Spinal cord (tissue), 4 donors: ENCODE results near the gene CLEC16A. TPM values are rescaled to one million over a fixed set of nuclear protein-coding genes. Genes with fewer than 3 reads are reported as not detected.

Source experiments
- polyA plus RNA-seq, 2 donors: library from polyadenylated mRNA; unstranded; fragments of 120-200 nt; gene quantifications; one replicate each; pipeline ENCODE4 v1.2.1, GENCODE V29; 2013; ENCODE audit not compliant: insufficient read length in 2 of 2
- total RNA-seq, 2 donors: library from RNA; depleted of rRNA in 1 of 2; stranded (reverse); fragments of 120-200 nt in 1 of 2; fragments of >200 nt in 1 of 2; gene quantifications; one replicate each; pipeline versions ENCODE4 v1.2.3 to v1.2.4, GENCODE V29; 2013 to 2014

CLEC16A gene
- total and polyA plus RNA-seq, 4 donors, result 19.5 to 38.4 (median 25.1) TPM

Other genes with a start within 250 kb of the CLEC16A start
- under 1 TPM; 0.28 to 0.69 TPM for gene TEKT5, start 249.6 kb upstream of the CLEC16A start, total RNA-seq
- under 1 TPM; 0.27 to 0.51 TPM for gene TEKT5, start 249.6 kb upstream of the CLEC16A start, polyA plus RNA-seq
- 10 to 100 TPM; 13.1 to 34.2 TPM for gene NUBP1, start 200.7 kb upstream of the CLEC16A start, total RNA-seq
- gene NUBP1, start 200.7 kb upstream of the CLEC16A start, polyA plus RNA-seq, result 10 to 100 TPM; 25.6 to 29.8 TPM
- 10 to 100 TPM in 1 of 2 donors, 1 to 10 TPM in 1; 8.5 to 10.8 TPM for gene TVP23A, start 125.8 kb upstream of the CLEC16A start, total RNA-seq
- 10 to 100 TPM; 21.2 to 27.3 TPM for gene TVP23A, start 125.8 kb upstream of the CLEC16A start, polyA plus RNA-seq
- gene CIITA, start 67.4 kb upstream of the CLEC16A start, total RNA-seq, result 1 to 10 TPM; 1.2 to 4.2 TPM
- gene CIITA, start 67.4 kb upstream of the CLEC16A start, polyA plus RNA-seq, result 1 to 10 TPM; 1.2 to 2.1 TPM
- gene DEXI, start 2.1 kb upstream of the CLEC16A start, total RNA-seq, result 10 to 100 TPM; 22.0 to 44.0 TPM
- gene DEXI, start 2.1 kb upstream of the CLEC16A start, polyA plus RNA-seq, result 10 to 100 TPM; 48.3 to 50.3 TPM